ENCODE measurements around the gene TMEM217.
"Not testable (repeated sequence)": the region's sequence is repeated elsewhere in the genome, so short reads cannot be mapped to it uniquely, and the experiment has no call there.

The TMEM217 gene

GRCh38 chr6:37182736-37183590, 75.0 kb downstream of the TMEM217 start:
- no peak for DNase-seq

- not testable (repeated sequence) for DNase-seq
Measured at GRCh38 chr6:37180610-37181009, 77.3 kb downstream of the TMEM217 start.

- DNase-seq: no peak
Measured at GRCh38 chr6:37180075-37180474, 77.9 kb downstream of the TMEM217 start.

GRCh38 chr6:37177935-37178517, 79.9 kb downstream of the TMEM217 start:
- DNase-seq: no peak

- no peak for DNase-seq
Measured at GRCh38 chr6:37177077-37177934, 80.6 kb downstream of the TMEM217 start.

GRCh38 chr6:37176268-37177076, 81.5 kb downstream of the TMEM217 start:
- DNase-seq: no peak

GRCh38 chr6:37175332-37176267, 82.3 kb downstream of the TMEM217 start:
- no peak for DNase-seq

- DNase-seq: no peak
Measured at GRCh38 chr6:37174515-37175331, 83.2 kb downstream of the TMEM217 start.

- no peak for DNase-seq
Measured at GRCh38 chr6:37174196-37174514, 83.8 kb downstream of the TMEM217 start.

GRCh38 chr6:37173493-37174195, 84.3 kb downstream of the TMEM217 start:
- DNase-seq: no peak

- no peak for DNase-seq
Measured at GRCh38 chr6:37172912-37173492, 84.9 kb downstream of the TMEM217 start.

- peak; percentile 83 for DNase-seq
Measured at GRCh38 chr6:37171970-37172812, 85.8 kb downstream of the TMEM217 start.

GRCh38 chr6:37171201-37171969, 86.6 kb downstream of the TMEM217 start:
- peak; percentile 72 for DNase-seq

GRCh38 chr6:37170273-37171200, 87.4 kb downstream of the TMEM217 start:
- DNase-seq: peak; percentile 94

- DNase-seq: peak; percentile 90
Measured at GRCh38 chr6:37169496-37170272, 88.3 kb downstream of the TMEM217 start, which contains the start of gene PIM1. TSS of gene PIM1 (plus strand) at chr6:37170152. CDS start at chr6:37170576, 424 bp downstream.
